Measurements from ENCODE around the gene AFF2.

The AFF2 gene

DNA sequence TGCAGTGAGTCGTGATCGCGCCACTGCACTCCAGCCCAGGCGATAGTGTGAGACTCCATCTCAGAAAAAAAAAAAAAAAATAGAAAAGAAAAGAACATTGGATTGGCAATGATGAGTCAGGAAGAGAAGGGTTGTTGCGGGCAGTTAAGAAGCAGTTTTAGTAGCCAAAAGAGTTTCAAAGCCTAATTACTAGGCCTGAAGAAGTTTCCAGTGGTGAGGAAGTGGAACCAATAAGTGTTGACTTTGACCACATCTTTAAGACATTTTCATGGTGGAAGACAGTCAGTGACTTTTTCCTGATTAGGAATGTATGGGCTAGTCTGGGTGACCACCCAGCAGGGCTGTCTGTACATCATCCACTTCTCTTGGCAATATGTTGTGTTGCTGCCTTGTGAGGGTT, 442.3 kb downstream of the AFF2 start:
- no peak overlapping the region for H3K4me2 ChIP-seq (ENCODE audit: low read depth, low read length)
- no peaks in the 10 kb centered on the region for H4K20me1 ChIP-seq (ENCODE audit: insufficient read depth, low read length)
- no peaks in the 10 kb centered on the region for H3K36me3 ChIP-seq (replicated peaks; ENCODE audit: insufficient read depth, low read length)
- DNase-seq: no peak
- no peaks in the 10 kb centered on the region for H3K9me2 ChIP-seq (replicated peaks; ENCODE audit: insufficient read depth, low read length)
- no peaks in the 10 kb centered on the region for H3K79me2 ChIP-seq (ENCODE audit: low read length)
- H3K4me3 ChIP-seq (ENCODE audit: low read length): no peak overlapping the region
- no peaks in the 10 kb centered on the region for H3K27me3 ChIP-seq (replicated peaks; ENCODE audit: insufficient read depth, low read length)
- TF ChIP-seq EZH2phosphoT487 (IDR thresholded peaks at IDR 0.05; ENCODE audit: low read length) (no peak), CTCF (IDR thresholded peaks at IDR 0.05; ENCODE audit: low read length) (no peak), EZH2 (optimal IDR thresholded peaks at IDR 0.05; ENCODE audit: low read depth, low read length) (no peak)
- H3K9me3 ChIP-seq (replicated peaks; ENCODE audit: insufficient read depth, low read length): no peaks in the 10 kb centered on the region
- no peak overlapping the region for H3K27ac ChIP-seq (ENCODE audit: low read length)
- H3F3A ChIP-seq (ENCODE audit: insufficient read depth, low read length): no peaks in the 10 kb centered on the region
- no peaks in the 10 kb centered on the region for H3K4me1 ChIP-seq (ENCODE audit: low read length)
- no peak overlapping the region for H3K9ac ChIP-seq (ENCODE audit: low read length)
- H2AFZ ChIP-seq (ENCODE audit: low read length): no peak overlapping the region

- H3K27me3 ChIP-seq (replicated peaks; ENCODE audit: insufficient read depth, low read length): no peaks in the 10 kb centered on the region
- H3K36me3 ChIP-seq (replicated peaks; ENCODE audit: insufficient read depth, low read length): no peaks in the 10 kb centered on the region
- H4K20me1 ChIP-seq (ENCODE audit: insufficient read depth, low read length): no peaks in the 10 kb centered on the region
- no peaks in the 10 kb centered on the region for H3K9me2 ChIP-seq (replicated peaks; ENCODE audit: insufficient read depth, low read length)
- H2AFZ ChIP-seq (ENCODE audit: low read length): no peak overlapping the region
- TF ChIP-seq EZH2 (optimal IDR thresholded peaks at IDR 0.05; ENCODE audit: low read depth, low read length) (no peak), CTCF (IDR thresholded peaks at IDR 0.05; ENCODE audit: low read length) (no peak), EZH2phosphoT487 (IDR thresholded peaks at IDR 0.05; ENCODE audit: low read length) (no peak)
- H3K9ac ChIP-seq (ENCODE audit: low read length): no peak overlapping the region
- DNase-seq: no peak
- H3K9me3 ChIP-seq (replicated peaks; ENCODE audit: insufficient read depth, low read length): no peaks in the 10 kb centered on the region
- no peaks in the 10 kb centered on the region for H3K4me1 ChIP-seq (ENCODE audit: low read length)
- no peak overlapping the region for H3K27ac ChIP-seq (ENCODE audit: low read length)
- H3K79me2 ChIP-seq (ENCODE audit: low read length): no peaks in the 10 kb centered on the region
- H3K4me3 ChIP-seq (ENCODE audit: low read length): no peak overlapping the region
- H3K4me2 ChIP-seq (ENCODE audit: low read depth, low read length): no peak overlapping the region
- H3F3A ChIP-seq (ENCODE audit: insufficient read depth, low read length): no peaks in the 10 kb centered on the region
Observed at GRCh38 chrX:148947399-148947975, 447.1 kb downstream of the AFF2 start.

DNA sequence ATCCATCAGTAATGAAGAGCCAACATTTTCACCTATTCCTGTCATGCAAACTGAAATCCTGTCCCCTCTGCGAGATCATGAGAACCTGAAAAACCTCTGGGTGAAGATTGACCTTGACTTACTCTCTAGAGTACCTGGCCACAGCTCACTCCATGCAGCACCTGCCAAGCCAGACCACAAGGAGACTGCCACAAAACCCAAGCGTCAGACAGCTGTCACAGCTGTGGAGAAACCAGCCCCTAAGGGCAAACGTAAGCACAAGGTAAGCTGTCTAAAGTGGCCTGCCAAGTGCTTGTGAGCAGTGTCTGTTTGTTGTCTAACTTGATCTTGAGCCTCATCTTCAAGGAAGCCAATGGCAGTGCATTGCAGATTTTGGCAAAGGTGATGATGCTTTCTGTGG, 455.9 kb downstream of the AFF2 start:
- Histone ChIP-seq H3K4me1 (ENCODE audit: low read length) (no peaks in the 10 kb centered on the region), H3K27ac (ENCODE audit: low read length) (no peak overlapping the region), H3K9me3 (replicated peaks; ENCODE audit: insufficient read depth, low read length) (no peaks in the 10 kb centered on the region), H2AFZ (ENCODE audit: low read length) (no peak overlapping the region), H4K20me1 (ENCODE audit: insufficient read depth, low read length) (no peaks in the 10 kb centered on the region), H3K4me2 (ENCODE audit: low read depth, low read length) (no peak overlapping the region), H3K27me3 (replicated peaks; ENCODE audit: insufficient read depth, low read length) (no peaks in the 10 kb centered on the region), H3K36me3 (replicated peaks; ENCODE audit: insufficient read depth, low read length) (no peaks in the 10 kb centered on the region), H3K9me2 (replicated peaks; ENCODE audit: insufficient read depth, low read length) (no peaks in the 10 kb centered on the region), H3K9ac (ENCODE audit: low read length) (no peak overlapping the region), H3K79me2 (ENCODE audit: low read length) (no peaks in the 10 kb centered on the region), H3K4me3 (ENCODE audit: low read length) (no peak overlapping the region), H3F3A (ENCODE audit: insufficient read depth, low read length) (no peaks in the 10 kb centered on the region)
- no peak for TF ChIP-seq CTCF (IDR thresholded peaks at IDR 0.05; ENCODE audit: low read length)
- TF ChIP-seq EZH2phosphoT487 (IDR thresholded peaks at IDR 0.05; ENCODE audit: low read length): no peak
- no peak for TF ChIP-seq EZH2 (optimal IDR thresholded peaks at IDR 0.05; ENCODE audit: low read depth, low read length)
- peak; percentile 70 for DNase-seq
